Cerebellar cortex (tissue), 1 donor: ENCODE results near the gene SSUH2.
"Not testable (repeated sequence)": the region's sequence is repeated elsewhere in the genome, so short reads cannot be mapped to it uniquely, and the experiment has no call there.

Source experiments
- DNase-seq: peaks from one replicate; pipeline ENCODE4 v3.0.0-alpha.2; 2015; ENCODE audit warnings: low spot score

SSUH2 gene

DNA sequence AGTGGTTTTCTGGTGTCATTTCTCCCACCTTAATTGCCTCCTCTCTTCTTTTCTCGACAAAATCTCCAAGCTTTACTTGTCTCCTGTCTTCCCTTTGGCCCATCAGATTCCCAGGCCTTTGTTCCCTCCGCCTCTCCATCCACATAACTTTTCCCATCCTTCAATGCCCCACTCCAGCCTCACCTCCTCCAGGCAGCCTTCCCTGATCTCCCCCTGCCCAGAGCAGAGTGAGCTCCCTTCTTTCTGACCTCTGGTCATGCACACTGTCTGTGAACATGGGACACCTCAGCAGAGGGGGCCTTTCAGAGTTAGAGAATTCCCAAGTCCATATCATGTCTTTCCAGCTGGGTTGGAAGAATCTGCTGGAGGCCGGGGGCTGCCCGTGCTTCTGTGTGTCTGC, 14.6 kb upstream of the SSUH2 start:
- no peak for DNase-seq

DNA sequence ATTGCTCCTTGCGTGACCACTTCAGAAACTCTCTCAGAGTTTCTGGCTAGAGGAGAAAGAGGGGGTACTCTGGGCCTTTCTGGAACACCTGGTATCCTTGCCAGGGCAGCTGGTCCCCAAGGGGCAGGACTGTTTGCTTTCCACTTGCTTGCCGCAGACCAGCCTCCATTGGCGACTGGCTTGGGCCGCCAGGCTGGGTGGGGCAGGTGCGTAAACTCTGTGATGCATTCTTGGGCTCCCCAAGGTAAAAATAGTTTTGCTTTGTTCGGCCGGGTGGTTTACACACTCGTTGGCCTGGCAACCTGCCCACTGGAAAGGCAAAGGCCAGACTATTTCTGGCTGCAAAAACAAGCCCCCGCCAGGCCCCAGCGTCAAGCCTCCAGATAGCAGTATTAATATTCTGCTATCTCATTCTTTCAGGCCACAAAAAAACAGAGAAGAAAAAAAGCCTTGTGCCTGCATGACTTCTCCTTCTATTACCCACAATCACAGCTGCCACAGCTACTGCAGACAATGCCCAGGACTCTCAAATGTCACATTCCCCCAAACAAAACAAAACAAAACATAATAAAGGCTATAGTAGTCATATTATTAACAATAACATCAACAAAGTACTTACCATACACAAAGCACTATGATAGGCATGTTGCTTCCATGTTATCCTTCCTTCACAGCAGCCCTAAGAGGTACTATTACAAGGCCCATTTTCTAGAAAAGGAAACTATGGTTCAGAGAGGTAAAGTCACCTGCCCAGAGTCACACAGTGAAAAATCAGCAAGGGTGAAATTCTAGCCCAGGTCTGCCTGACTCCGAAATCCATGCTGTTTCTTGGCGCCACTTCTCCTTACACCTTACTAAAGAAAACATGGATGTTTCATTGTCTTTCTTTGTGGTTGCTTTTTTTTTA, 14.0 kb upstream of the SSUH2 start:
- DNase-seq: no peak

DNA sequence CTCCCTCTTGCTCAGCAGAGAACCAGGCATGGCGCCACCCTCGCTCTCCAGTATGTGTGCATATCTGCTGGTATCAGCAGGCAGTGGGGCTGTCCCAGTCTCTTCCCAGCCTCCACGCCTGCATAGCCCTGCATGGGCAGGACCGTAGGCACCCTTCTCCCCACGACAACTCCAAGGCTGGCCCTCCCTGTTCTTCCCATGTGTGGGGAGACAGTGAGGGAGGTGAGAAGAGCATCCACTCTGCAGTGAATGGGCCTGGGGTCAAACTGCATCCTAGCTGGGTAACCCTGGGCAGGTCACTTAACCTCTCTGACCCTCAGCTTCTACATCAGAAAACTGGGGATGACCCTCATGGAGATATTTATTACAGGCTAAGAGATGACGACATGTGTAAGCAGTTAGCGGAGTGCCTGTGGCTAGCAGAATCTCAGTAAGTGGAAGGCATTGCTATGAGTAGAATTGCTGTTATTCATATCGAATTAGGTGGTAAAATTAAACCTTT, 13.3 kb upstream of the SSUH2 start:
- no peak for DNase-seq

DNA sequence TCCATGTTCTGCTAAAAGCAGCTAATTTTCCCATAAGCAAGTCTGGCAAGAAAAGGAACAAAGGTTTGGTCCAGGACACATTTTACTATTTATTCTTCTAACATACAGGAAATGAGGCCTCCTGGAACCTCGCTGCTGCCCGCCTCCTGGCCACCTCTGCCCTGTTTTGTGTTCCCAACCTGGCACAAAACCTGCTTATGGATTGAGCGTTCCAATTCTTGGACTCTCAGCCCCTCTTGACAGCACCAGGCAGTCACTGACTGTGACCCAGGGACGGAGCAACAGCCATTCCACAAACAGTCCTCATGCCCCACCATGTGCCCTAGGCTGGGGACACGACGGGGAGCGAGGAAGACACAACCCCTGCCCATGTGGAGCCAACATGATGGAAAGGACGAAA, 11.6 kb upstream of the SSUH2 start:
- no peak for DNase-seq

DNA sequence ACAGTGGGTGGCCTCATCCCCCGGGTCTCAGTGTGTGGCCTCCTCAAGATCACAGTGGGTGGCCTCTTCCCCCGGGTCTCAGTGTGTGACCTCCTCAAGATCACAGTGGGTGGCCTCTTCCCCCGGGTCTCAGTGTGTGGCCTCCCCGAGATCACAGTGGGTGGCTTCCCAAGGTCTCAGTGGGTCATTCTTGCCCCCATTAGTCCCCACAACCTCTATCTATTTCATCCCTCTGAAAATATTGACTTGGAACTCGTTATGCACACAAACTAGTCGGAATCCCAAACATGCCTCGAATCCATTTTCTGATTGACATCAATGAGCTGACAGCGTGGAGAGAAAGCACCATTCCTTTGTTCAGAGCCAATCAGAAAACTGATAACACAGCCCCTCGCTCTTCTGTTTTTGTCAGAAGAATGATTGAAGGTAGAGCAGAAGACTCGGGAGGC, 10.8 kb upstream of the SSUH2 start:
- DNase-seq: no peak

DNA sequence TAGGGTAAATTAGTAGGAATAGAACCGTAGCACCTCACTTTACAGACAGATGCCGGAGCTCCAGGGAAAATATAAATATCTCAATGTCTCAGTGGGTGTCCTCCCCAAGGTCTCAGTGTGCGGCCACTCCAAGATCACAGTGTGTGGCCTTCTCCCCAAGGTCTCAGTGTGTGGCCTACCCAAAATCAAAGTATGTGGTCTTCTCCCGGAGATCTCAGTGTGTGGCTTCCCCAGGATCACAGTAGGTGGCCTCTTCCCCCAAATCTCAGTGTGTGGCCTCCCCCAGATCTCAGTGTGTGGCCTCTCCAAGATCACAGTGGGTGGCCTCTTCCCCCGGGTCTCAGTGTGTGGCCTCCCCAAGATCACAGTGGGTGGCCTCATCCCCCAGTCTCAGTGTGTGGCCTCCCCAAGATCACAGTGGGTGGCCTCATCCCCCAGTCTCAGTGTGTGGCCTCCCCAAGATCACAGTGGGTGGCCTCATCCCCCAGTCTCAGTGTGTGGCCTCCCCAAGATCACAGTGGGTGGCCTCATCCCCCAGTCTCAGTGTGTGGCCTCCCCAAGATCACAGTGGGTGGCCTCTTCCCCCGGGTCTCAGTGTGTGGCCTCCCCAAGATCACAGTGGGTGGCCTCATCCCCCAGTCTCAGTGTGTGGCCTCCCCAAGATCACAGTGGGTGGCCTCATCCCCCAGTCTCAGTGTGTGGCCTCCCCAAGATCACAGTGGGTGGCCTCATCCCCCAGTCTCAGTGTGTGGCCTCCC, 10.2 kb upstream of the SSUH2 start:
- DNase-seq: not testable (repeated sequence)

DNA sequence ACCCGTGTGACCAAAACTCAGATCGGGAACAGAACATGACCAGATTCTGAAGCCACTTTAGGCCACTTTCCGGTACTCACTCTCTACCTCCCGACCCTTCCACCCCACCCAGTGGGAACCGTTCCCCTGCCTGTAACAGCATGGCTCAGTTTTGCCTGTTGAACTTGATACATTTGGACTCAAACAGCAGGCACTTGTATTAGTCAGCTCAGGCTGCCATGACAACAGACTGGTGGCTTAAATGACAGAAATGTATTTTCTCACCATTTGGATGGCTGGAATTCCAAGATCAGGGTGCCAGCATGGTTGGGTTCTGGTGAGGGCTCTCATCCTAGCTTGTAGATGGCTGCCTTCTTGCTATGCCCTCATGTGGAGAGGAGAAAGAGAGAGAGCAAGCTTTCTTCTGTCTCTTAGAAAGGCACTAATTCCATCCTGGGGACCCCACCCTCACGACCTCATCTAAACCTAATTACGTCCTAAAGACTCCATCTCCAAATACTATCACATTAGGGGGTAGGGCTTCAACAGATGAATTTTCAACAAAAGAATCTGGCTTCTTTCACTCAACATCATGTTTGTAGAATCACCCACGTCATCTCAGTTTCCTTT, 9.3 kb upstream of the SSUH2 start:
- no peak for DNase-seq

DNA sequence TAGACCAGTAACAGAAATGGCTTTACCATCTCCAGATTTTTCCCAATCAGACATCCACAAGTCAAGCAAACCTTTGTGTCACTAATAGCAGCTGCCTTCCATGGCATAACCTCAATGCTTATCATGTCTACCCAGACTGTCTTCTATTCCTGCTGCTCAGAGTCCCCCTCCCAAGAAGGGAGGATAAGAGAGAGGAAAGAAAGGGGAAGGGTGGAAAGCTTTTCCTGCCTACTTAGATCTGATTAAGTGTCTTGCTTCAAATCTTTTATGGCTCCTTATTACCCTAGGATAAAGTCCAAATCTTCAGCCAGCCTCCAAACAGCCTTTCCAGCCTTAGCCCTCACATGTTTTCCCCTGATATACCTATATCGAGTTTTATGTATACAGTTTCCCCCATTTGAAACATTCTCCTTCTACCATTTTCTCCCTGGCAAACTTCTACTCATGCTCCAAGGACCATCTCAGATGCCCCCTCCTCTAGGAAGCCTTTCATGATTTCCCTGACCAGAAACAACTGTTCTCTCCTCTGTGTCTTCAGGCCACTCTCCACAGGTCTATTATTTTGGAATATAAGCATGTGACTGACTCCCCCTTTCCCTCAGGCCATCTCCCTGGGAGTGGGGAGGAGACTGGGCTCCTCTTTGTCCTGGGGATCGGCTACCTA, 7.9 kb upstream of the SSUH2 start:
- DNase-seq: no peak

DNA sequence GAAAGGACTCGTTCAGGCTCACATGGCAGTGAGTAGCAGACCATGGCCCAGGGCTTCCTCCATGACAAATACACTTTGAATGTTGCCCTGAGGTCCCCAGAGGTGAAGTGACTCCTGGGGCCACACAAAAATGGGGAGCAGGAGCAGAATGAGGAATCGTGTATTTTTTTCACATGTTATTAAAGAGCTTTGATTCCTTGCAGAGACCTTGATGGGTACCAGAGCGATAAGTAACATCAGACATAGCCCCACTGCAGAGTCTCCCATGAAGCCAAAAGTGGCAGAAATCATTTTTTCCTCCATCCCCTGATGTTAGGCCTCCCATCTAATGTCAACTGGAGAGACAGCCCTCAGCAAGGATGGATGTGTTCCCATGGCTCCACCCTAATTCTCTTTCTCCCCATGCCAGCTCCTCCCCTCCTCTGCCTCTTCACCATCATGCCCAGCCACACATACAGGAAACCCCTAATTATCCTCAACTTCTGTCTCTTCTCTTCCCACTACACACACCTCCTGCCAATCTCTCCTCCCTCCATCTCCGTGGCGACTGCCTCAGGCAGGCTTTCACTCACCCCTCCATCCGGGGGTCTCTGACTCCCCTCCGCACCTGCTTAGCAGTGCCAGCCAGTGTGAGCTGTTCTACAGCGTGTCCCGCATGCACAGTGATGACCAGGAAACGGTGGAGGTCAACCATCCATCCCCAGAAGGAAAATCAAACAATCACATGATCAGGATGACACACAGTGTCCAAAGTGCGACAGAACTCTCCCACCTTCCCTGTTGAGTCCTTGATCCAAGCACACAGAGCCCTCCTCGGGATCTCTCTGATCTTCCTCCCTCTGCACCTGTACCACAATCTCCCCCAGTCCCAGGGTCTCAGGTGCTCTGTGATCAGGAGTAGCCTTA, 7.1 kb upstream of the SSUH2 start:
- no peak for DNase-seq

DNA sequence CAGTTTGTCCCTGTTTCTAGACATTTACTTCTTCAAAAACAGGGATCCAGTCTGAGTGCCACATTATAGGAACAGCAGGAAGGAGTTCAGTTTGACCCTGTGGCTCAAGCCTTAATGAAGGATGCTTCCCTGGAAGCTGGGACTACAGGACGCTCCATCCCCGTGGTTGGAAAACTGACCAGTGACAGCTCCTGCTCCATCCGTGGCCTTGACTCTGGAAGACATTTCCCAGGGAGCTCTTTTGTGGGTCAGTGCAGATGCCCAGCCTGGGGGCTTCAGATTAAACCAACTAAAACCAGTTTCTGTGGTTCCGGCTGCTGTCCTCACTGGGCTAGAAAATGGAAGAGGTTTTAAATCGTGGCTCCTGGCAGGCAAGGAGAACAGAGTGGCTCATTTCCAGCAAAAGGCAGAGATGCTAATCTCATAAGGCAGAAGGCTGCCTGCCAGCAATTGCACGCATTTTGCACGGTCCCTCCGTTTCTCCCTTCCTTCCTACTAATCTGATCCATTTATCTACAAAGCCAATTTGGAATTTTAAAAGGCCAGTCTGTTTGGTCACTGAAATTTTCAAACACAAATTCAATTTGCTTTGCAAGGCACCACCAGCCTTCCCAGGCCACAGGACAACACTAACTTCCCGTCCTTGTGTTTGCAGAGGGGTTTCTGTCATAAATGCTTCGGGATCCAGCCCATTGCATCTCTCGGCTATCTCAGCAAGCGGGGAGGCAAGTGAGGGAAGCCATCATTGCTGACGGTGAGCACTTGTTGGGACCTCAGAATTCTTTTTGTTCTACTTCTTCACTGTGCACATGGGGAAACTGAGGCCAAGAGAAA, 6.2 kb upstream of the SSUH2 start:
- no peak for DNase-seq

DNA sequence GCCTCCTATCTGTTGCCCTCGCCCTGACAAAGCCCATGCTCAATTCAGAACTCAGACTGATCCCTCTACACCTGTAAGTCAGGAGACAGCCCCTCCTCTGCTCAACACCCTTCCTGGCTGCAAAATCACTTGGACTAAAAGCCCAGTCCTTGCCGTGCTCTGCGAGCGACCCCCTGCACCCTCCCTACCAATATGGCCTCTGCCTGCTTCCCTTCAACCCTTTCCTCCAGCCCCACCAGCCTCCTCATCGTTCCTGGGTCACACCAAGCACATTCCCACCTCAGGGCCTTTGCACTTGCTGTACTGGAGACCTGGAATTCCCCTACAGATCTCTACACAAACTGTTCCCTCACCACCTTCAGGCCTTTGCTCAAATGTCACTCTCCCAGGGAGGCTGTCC, 5.2 kb upstream of the SSUH2 start:
- no peak for DNase-seq

DNA sequence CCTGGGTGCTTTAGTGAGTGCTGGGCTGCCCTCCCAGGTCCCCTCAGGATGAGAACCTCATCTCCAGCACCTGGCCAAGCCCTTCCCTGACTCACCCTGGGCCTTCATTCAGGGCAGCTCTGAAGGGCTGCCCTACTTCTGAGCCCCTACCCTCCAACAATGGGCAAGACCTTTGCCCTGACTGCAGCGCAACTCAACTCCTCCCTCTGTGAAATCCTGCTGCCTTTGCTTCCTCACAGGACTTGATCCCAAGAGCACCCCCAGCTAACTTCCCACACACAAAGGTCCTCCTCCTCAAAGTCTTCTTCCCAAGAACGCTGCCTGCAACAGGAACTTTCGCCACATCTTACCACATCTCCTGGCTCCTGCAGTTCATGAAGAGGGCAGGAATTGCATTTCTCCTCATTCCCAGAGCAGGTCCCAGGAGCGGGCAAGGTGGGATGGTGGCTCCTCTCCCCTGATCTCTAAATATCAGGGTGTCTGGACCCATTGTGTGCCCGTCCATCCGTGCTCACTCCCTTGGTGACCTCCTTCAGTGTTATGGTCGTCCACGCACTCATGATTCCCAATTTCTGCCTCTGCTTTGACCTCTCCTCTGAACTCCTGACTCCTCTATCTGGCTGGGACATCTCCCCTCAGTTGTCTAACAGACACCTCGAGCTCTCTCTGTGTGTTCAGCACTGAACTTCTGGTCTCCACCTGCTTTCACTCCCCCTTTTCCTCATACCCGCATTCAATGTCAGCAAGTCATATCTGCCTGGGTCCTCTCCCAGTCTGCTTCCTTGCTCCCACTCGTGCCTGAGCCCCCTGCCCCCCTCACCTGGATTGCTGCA, 4.5 kb upstream of the SSUH2 start:
- DNase-seq: no peak

DNA sequence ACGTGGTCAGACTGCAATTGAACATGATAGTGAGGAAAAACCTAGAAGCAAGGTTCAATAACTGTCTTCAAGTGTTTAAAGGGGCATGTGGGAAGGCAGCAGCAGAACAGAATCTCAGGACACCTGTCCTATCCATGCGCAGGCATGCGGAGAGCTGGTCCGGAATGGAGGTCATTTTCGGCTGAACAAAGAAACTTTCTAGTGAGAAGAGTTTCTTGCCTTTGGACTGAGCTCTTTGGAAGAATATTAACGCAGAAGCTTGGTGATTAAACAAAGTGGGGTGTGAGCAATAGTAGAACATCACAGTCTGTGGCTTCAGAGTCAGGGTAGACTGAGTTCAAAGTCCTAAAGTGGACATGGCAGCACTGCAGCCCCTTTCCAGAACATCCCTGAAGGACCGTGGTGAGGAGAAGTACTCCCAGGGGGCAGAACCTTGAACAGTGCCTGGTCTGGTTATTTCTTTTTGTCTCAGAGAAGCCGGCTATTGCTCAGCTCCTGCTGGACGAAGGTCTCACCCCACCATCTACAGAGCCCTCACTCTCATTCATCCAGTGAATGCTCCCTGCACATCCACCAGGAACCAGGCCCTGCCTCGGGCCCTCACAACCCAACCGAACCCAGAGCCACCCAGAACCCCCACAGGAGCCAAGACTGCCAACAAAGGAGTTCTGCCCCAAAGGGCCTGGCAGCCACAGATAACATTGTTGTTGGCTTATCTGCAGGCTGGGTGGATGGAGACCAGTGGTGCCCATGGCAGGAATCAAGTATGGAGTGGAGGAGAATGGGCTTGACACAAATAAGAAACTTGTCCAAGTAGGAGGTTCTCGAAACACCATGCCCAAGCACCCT, 2.8 kb upstream of the SSUH2 start:
- no peak for DNase-seq

DNA sequence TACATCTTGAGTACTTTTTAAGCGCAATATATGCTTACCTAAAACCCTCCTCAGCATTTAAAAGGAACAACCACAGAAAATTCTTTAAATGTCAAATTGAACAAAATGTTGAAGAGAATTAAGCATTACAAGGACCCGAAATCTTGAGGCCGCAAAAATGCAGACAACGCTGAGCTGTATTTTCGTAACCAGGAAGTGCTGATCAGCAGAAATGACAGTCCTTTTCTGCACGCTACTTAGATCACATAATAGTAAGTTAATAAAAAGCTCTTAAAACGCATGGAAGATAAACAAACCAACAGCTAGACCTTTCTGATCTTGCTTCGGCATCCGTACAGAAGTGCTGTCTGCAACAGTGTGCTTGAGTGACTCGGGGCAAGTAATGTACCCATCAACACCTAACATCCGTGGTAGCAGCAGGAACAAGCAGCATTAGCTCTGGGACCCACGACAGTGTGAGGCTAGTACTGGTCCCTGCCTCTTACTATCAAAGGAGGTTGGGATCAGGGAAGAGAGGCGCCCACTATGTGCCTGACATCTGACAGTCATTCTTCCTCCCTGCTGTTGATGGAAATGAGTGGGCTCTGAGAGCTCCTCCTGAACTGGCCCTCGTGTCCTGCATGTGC, 1.8 kb upstream of the SSUH2 start:
- no peak for DNase-seq

DNA sequence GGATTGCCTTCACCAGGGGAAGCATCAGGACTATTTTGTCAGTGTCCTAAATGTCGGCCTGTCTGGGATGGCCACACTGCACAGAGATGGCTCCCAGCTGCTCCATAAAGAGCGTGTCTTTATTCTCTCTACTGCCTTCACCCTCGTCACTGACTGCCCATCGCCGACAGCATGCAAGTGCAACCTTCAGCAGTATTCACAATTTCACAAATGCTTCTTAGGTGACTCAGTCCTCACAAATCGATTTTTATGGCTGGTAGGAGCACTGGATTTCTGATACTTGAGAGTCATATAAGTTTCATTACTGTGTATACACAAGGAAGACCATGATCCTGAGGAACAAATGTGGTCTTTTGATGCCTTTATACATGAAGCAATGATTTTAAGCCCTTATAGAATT, 1.1 kb upstream of the SSUH2 start:
- DNase-seq: no peak

DNA sequence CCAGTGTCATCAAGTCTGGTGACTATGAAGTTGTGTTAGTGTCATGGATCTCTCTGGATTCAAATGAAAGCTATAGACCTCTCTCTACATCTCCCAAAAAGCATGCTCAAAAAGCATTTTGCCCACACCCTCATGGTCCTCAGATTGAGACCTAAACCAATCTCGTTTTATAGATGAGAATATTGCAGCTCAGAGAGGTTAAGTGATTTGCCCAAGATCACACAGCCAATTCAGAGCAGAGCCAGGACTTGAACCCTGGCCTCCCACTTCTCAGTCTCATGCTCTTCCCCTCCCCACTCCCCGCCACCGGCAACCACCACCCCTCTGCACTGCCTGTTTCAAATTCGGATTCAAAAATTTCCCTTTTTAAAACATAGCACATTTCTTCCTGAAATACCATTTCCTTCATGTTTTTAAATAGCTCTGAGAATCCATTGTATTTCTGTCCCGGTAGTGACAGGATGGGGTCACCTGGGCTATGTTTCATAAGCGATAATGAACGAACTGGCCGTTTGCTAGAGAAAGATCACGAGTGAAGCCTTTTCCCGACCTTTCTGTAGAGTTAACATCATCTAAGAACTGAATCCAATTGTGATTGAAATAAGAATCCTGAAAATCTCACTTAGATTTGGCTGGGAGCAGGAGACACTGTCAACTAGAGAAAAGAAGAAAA, 769 bp downstream of the SSUH2 start:
- DNase-seq: no peak

DNA sequence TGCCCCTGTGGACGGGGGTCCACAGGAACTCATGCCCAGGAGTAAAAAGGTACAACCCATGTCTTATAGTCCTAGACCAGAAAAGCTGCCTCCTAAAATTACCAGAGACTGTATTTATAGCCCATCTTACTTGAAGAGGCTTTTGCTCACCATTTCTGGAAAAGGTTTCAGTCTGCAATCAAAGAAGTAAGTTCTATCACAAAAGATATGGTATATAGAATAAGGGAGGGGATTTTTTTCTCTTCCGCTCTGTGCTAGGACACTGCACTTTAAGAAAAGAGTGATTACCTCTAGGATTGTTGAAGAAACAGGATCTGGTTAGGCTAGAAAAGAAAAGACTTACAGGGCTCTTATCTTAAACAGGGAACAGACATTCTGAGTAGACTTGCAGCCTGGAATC, 2.6 kb downstream of the SSUH2 start:
- no peak for DNase-seq
